Activated naive CD4-positive, alpha-beta T cell treated with anti-CD3 and anti-CD28 coated beads for 36 hours (primary cell): ENCODE data around the gene VILL. TPM values are rescaled to one million over a fixed set of nuclear protein-coding genes. Genes with fewer than 3 reads are reported as not detected.

ENCODE experiments used
- CTCF ChIA-PET: fragments of 350-600 bp; sonication (Branson Sonifier 250); formaldehyde crosslinking; loops from one replicate; lab custom pipeline; 2021; ENCODE audit warnings: antibody characterized with exemption; lab: Charles Lee
- DNase-seq: peaks from one replicate; pipeline ENCODE4 v3.0.0-alpha.2; 2020
- H3K27ac Mint-ChIP-seq: one replicate; pipeline ENCODE4 v1.8.0; 2021; ENCODE audit warnings: mild to moderate bottlenecking, mixed read lengths
- H3K27me3 Mint-ChIP-seq: one replicate; pipeline ENCODE4 v1.8.0; 2021; ENCODE audit warnings: low read depth, mixed read lengths
- H3K36me3 Mint-ChIP-seq: one replicate; pipeline ENCODE4 v1.8.0; 2021; ENCODE audit warnings: low read depth, mixed read lengths
- H3K4me1 Mint-ChIP-seq: one replicate; pipeline ENCODE4 v1.8.0; 2021; ENCODE audit warnings: low read depth, mixed read lengths
- H3K4me3 Mint-ChIP-seq: one replicate; pipeline ENCODE4 v1.8.0; 2021; ENCODE audit warnings: mild to moderate bottlenecking, moderate library complexity, mixed read lengths
- H3K9me3 Mint-ChIP-seq: one replicate; pipeline ENCODE4 v1.8.0; 2021; ENCODE audit warnings: mixed read lengths
- intact Hi-C: fragments of 100-400 bp; cut with micrococcal nuclease; formaldehyde crosslinking; loops from one replicate; pipeline ENCODE4 v1.15.1; 2023
- total RNA-seq, 2 experiments: library from RNA; stranded (reverse); gene quantifications; one replicate each; pipeline ENCODE4 v1.2.3, GENCODE V29; 2021

VILL gene
- total RNA-seq, 2 experiments from 2014 or later: 13.7 to 14.2 TPM

- Mint-ChIP-seq H3K9me3 (no peaks in the 10 kb centered on the region), H3K36me3 (peaks cover 29% of the 10 kb centered on the region), H3K4me1 (peaks cover 48% of the 10 kb centered on the region), H3K27ac (no peak overlapping the region), H3K4me3 (no peak overlapping the region), H3K27me3 (no peaks in the 10 kb centered on the region)
- no peak for DNase-seq
- CTCF ChIA-PET: interaction anchor here (0.6 to 1.9 kb wide), 17 partner anchors 11 to 662 kb away, joined by 3 to 18 read pairs (median 3); partner anchors contain the start of genes DLEC1, EXOG and XYLB
- intact Hi-C loops: loop anchor here (1.0 kb wide), 2 partner anchors 23 to 42 kb away; partner anchors contain the start of gene DLEC1
Measured at GRCh38 chr3:37997342-37997741, 6.8 kb downstream of the VILL start.

GRCh38 chr3:37997791-37998370, 7.3 kb downstream of the VILL start:
- Mint-ChIP-seq H3K4me1 (peaks cover 48% of the 10 kb centered on the region), H3K9me3 (no peaks in the 10 kb centered on the region), H3K4me3 (peak overlapping the region; percentile 80), H3K36me3 (peaks cover 31% of the 10 kb centered on the region), H3K27me3 (no peaks in the 10 kb centered on the region), H3K27ac (peak overlapping the region; percentile 88)
- intact Hi-C loops: loop anchor here (1.0 kb wide), 2 partner anchors 24 to 41 kb away; partner anchors contain the start of gene DLEC1
- CTCF ChIA-PET: interaction anchor here (1.1 to 1.9 kb wide), 10 partner anchors 18 to 349 kb away, joined by 3 to 18 read pairs (median 4); partner anchors contain the start of genes DLEC1 and XYLB
- DNase-seq: no peak

- H3K27ac Mint-ChIP-seq: no peak overlapping the region
- no peak overlapping the region for H3K4me3 Mint-ChIP-seq
- H3K4me1 Mint-ChIP-seq: peaks cover 48% of the 10 kb centered on the region
- CTCF ChIA-PET: no interaction called here
- H3K36me3 Mint-ChIP-seq: peaks cover 35% of the 10 kb centered on the region
- H3K9me3 Mint-ChIP-seq: no peaks in the 10 kb centered on the region
- no peaks in the 10 kb centered on the region for H3K27me3 Mint-ChIP-seq
- DNase-seq: no peak
- intact Hi-C loops: no loop called here
Measured at GRCh38 chr3:37999836-38000235, 9.2 kb downstream of the VILL start.

GRCh38 chr3:38000242-38000916, 9.8 kb downstream of the VILL start:
- Mint-ChIP-seq H3K9me3 (no peaks in the 10 kb centered on the region), H3K4me1 (peaks cover 43% of the 10 kb centered on the region), H3K4me3 (no peak overlapping the region), H3K27me3 (no peaks in the 10 kb centered on the region), H3K36me3 (peaks cover 32% of the 10 kb centered on the region), H3K27ac (no peak overlapping the region)
- CTCF ChIA-PET: interaction anchor here (1.2 to 4.0 kb wide), 2 partner anchors 26 to 480 kb away, joined by 3 to 35 read pairs; no protein-coding TSS in a partner anchor
- no peak for DNase-seq
- intact Hi-C loops: no loop called here

- intact Hi-C loops: no loop called here
- Mint-ChIP-seq H3K36me3 (peaks cover 26% of the 10 kb centered on the region), H3K4me3 (no peak overlapping the region), H3K9me3 (no peaks in the 10 kb centered on the region), H3K4me1 (peaks cover 37% of the 10 kb centered on the region), H3K27ac (no peak overlapping the region), H3K27me3 (no peaks in the 10 kb centered on the region)
- CTCF ChIA-PET: interaction anchor here (1.2 to 4.0 kb wide), 2 partner anchors 27 to 480 kb away, joined by 3 to 35 read pairs; no protein-coding TSS in a partner anchor
- no peak for DNase-seq
Measured at GRCh38 chr3:38000965-38001455, 10.4 kb downstream of the VILL start.

GRCh38 chr3:38001456-38002081, 11.0 kb downstream of the VILL start:
- intact Hi-C loops: no loop called here
- no peak for DNase-seq
- Mint-ChIP-seq H3K4me3 (no peak overlapping the region), H3K9me3 (no peaks in the 10 kb centered on the region), H3K4me1 (peaks cover 31% of the 10 kb centered on the region), H3K27ac (no peak overlapping the region), H3K36me3 (peaks cover 22% of the 10 kb centered on the region), H3K27me3 (no peaks in the 10 kb centered on the region)
- CTCF ChIA-PET: interaction anchor here (0.6 to 4.0 kb wide), 3 partner anchors 27 to 479 kb away, joined by 3 to 35 read pairs (median 4); no protein-coding TSS in a partner anchor

- H3K4me3 Mint-ChIP-seq: no peak overlapping the region
- no peak for DNase-seq
- no peak overlapping the region for H3K27ac Mint-ChIP-seq
- intact Hi-C loops: no loop called here
- CTCF ChIA-PET: interaction anchor here (0.6 to 4.0 kb wide), 2 partner anchors 28 to 153 kb away, joined by 4 to 35 read pairs; no protein-coding TSS in a partner anchor
- H3K36me3 Mint-ChIP-seq: peaks cover 18% of the 10 kb centered on the region
- H3K27me3 Mint-ChIP-seq: no peaks in the 10 kb centered on the region
- H3K9me3 Mint-ChIP-seq: no peaks in the 10 kb centered on the region
- peaks cover 23% of the 10 kb centered on the region for H3K4me1 Mint-ChIP-seq
Measured at GRCh38 chr3:38002291-38002876, 11.8 kb downstream of the VILL start.

- no peak overlapping the region for H3K4me3 Mint-ChIP-seq
- intact Hi-C loops: loop anchor here (1.0 kb wide), 1 partner anchor 29 kb away; no protein-coding TSS in a partner anchor
- CTCF ChIA-PET: interaction anchor here (1.0 to 4.0 kb wide), 6 partner anchors 9 to 149 kb away, joined by 3 to 35 read pairs (median 6); no protein-coding TSS in a partner anchor
Measured at GRCh38 chr3:38002940-38003339, 12.4 kb downstream of the VILL start.

GRCh38 chr3:38003371-38003816, 12.8 kb downstream of the VILL start:
- Mint-ChIP-seq H3K27ac (peak overlapping the region; percentile 70), H3K4me1 (peaks cover 15% of the 10 kb centered on the region), H3K9me3 (no peaks in the 10 kb centered on the region), H3K36me3 (peaks cover 18% of the 10 kb centered on the region), H3K27me3 (no peaks in the 10 kb centered on the region), H3K4me3 (no peak overlapping the region)
- peak; percentile 76 for DNase-seq
- CTCF ChIA-PET: interaction anchor here (0.8 to 4.0 kb wide), 7 partner anchors 9 to 150 kb away, joined by 3 to 35 read pairs (median 4); no protein-coding TSS in a partner anchor
- intact Hi-C loops: loop anchor here (1.0 kb wide), 1 partner anchor 29 kb away; no protein-coding TSS in a partner anchor

More at GRCh38 chr3:38002940-38003339, 12.4 kb downstream of the VILL start:
- DNase-seq: no peak
- H3K4me1 Mint-ChIP-seq: peaks cover 20% of the 10 kb centered on the region
- H3K9me3 Mint-ChIP-seq: no peaks in the 10 kb centered on the region
- H3K27me3 Mint-ChIP-seq: no peaks in the 10 kb centered on the region
- H3K36me3 Mint-ChIP-seq: peaks cover 18% of the 10 kb centered on the region
- peak overlapping the region; percentile 70 for H3K27ac Mint-ChIP-seq

GRCh38 chr3:38003817-38004414, 13.3 kb downstream of the VILL start:
- intact Hi-C loops: loop anchor here (1.0 kb wide), 2 partner anchors 30 to 36 kb away; no protein-coding TSS in a partner anchor
- Mint-ChIP-seq H3K27me3 (no peaks in the 10 kb centered on the region), H3K9me3 (no peaks in the 10 kb centered on the region), H3K4me1 (peaks cover 14% of the 10 kb centered on the region), H3K36me3 (peaks cover 18% of the 10 kb centered on the region), H3K4me3 (no peak overlapping the region), H3K27ac (no peak overlapping the region)
- CTCF ChIA-PET: interaction anchor here (0.6 to 4.0 kb wide), 8 partner anchors 9 to 150 kb away, joined by 3 to 35 read pairs (median 4); no protein-coding TSS in a partner anchor
- DNase-seq: no peak
